HEK293 (cell line): ENCODE results near the gene SLIT1.

Source experiments
- CTCF ChIA-PET: fragments of 350-600 bp; formaldehyde crosslinking; extraction: SDS; loops from one replicate; lab custom pipeline; 2021; ENCODE audit warnings: antibody characterized with exemption; lab: Yijun Ruan, JAX
- POLR2A ChIA-PET: fragments of 300-600 bp; formaldehyde crosslinking; extraction: SDS; loops from one replicate; lab custom pipeline; 2020; ENCODE audit warnings: antibody characterized with exemption, inconsistent platforms; lab: Yijun Ruan, JAX
- H3K27ac ChIP-seq: fragments of 200-500 bp; sonication (Bioruptor generic); 2 replicates; pipeline ENCODE4 v1.5.1; 2014; ENCODE audit warnings: low read depth, low read length, control low read depth, inconsistent platforms; ENCODE audit errors: extremely low read depth
- H3K36me3 ChIP-seq, 2 experiments: fragments of 200-500 bp in 1 of 2; sonication (Bioruptor generic) in 1 of 2; 1 replicate in 1 of 2; 2 replicates in 1 of 2; pipeline ENCODE4 v1.5.1; 2014 to 2017; ENCODE audit warnings: inconsistent platforms in 2 of 2, low read length in 2 of 2; ENCODE audit not compliant: control insufficient read depth in 2 of 2, insufficient read depth in 1 of 2
- H3K4me1 ChIP-seq: fragments of 200-500 bp; sonication (Bioruptor generic); 2 replicates; pipeline ENCODE4 v1.5.1; 2014; ENCODE audit warnings: mild to moderate bottlenecking, low read length, inconsistent platforms; ENCODE audit not compliant: control insufficient read depth, insufficient read depth
- H3K4me3 ChIP-seq: 2 replicates; pipeline ENCODE4 v1.5.1; 2011; ENCODE audit warnings: low read depth, mild to moderate bottlenecking, control low read depth, low read length, moderate library complexity
- H3K9me3 ChIP-seq: fragments of 200-500 bp; sonication (Bioruptor generic); 2 replicates; pipeline ENCODE4 v1.5.1; 2014; ENCODE audit warnings: low read depth, low read length, inconsistent platforms; ENCODE audit not compliant: control insufficient read depth, insufficient read depth
- BCL11A ChIP-seq: fragments of 450-650 bp; formaldehyde crosslinking; IDR thresholded peaks from 2 replicates; pipeline ENCODE4 v1.5.1; 2016; ENCODE audit warnings: low read depth, missing biosample characterization, missing genetic modification characterization
- CTCF ChIP-seq: fragments of 450-650 bp; formaldehyde crosslinking; IDR thresholded peaks from 2 replicates; pipeline ENCODE4 v1.5.1; 2016; ENCODE audit warnings: missing biosample characterization, missing genetic modification characterization
- ELK4 ChIP-seq: IDR thresholded peaks from 2 replicates; pipeline ENCODE4 v1.6.1; 2011; ENCODE audit warnings: mild to moderate bottlenecking, low read depth, low read length, borderline replicate concordance
- IKZF3 ChIP-seq: fragments of 450-650 bp; IDR thresholded peaks from 2 replicates; pipeline ENCODE4 v1.5.0; 2018; ENCODE audit warnings: missing biosample characterization, mild to moderate bottlenecking, missing genetic modification characterization, moderate library complexity
- MYNN ChIP-seq: fragments of 450-650 bp; formaldehyde crosslinking; IDR thresholded peaks from 2 replicates; pipeline ENCODE4 v1.5.1; 2016; ENCODE audit warnings: missing biosample characterization, missing genetic modification characterization, borderline replicate concordance
- MZF1 ChIP-seq: fragments of 450-650 bp; formaldehyde crosslinking; IDR thresholded peaks from 2 replicates; pipeline ENCODE4 v1.5.1; 2017; ENCODE audit warnings: missing biosample characterization, missing genetic modification characterization, borderline replicate concordance
- ZBTB26 ChIP-seq: fragments of 450-650 bp; formaldehyde crosslinking; optimal IDR thresholded peaks from 2 replicates; pipeline ENCODE3; 2016; ENCODE audit warnings: missing biosample characterization, mild to moderate bottlenecking, missing genetic modification characterization
- ZFHX2 ChIP-seq: fragments of 450-650 bp; formaldehyde crosslinking; conservative IDR thresholded peaks from 2 replicates; pipeline ENCODE4 v1.5.1; 2016; ENCODE audit warnings: missing biosample characterization, missing genetic modification characterization
- ZNF2 ChIP-seq: fragments of 450-650 bp; formaldehyde crosslinking; IDR thresholded peaks from 2 replicates; pipeline ENCODE4 v1.5.1; 2016; ENCODE audit warnings: missing biosample characterization, missing genetic modification characterization
- ZNF223 ChIP-seq: fragments of 450-650 bp; formaldehyde crosslinking; IDR thresholded peaks from 2 replicates; pipeline ENCODE4 v1.5.1; 2016; ENCODE audit warnings: missing biosample characterization, missing genetic modification characterization
- ZNF239 ChIP-seq: fragments of 450-650 bp; formaldehyde crosslinking; IDR thresholded peaks from 2 replicates; pipeline ENCODE4 v1.5.1; 2016; ENCODE audit warnings: missing biosample characterization, missing genetic modification characterization
- ZNF341 ChIP-seq: fragments of 450-650 bp; formaldehyde crosslinking; IDR thresholded peaks from 2 replicates; pipeline ENCODE4; 2016; ENCODE audit warnings: low read depth, missing biosample characterization, missing genetic modification characterization
- ZNF394 ChIP-seq: fragments of 450-650 bp; formaldehyde crosslinking; IDR thresholded peaks from 2 replicates; pipeline ENCODE4 v1.5.1; 2016; ENCODE audit warnings: missing biosample characterization, missing genetic modification characterization, mild to moderate bottlenecking, moderate library complexity, borderline replicate concordance
- ZNF433 ChIP-seq: fragments of 450-650 bp; formaldehyde crosslinking; IDR thresholded peaks from 2 replicates; pipeline ENCODE4 v1.5.1; 2016; ENCODE audit warnings: missing biosample characterization, missing genetic modification characterization, low read depth
- ZNF48 ChIP-seq: fragments of 450-650 bp; formaldehyde crosslinking; IDR thresholded peaks from 2 replicates; pipeline ENCODE4 v1.5.1; 2016; ENCODE audit warnings: missing biosample characterization, missing genetic modification characterization
- ZNF521 ChIP-seq: fragments of 450-650 bp; formaldehyde crosslinking; IDR thresholded peaks from 2 replicates; pipeline ENCODE4 v1.5.1; 2017; ENCODE audit warnings: missing biosample characterization, mild to moderate bottlenecking, missing genetic modification characterization
- ZNF555 ChIP-seq: fragments of 450-650 bp; formaldehyde crosslinking; conservative IDR thresholded peaks from 2 replicates; pipeline ENCODE4 v1.5.1; 2017; ENCODE audit warnings: missing biosample characterization, mild to moderate bottlenecking, missing genetic modification characterization, inconsistent platforms
- ZNF639 ChIP-seq: fragments of 450-650 bp; formaldehyde crosslinking; IDR thresholded peaks from 2 replicates; pipeline ENCODE4 v1.5.1; 2016; ENCODE audit warnings: missing biosample characterization, missing genetic modification characterization
- ZNF658 ChIP-seq: fragments of 450-650 bp; formaldehyde crosslinking; IDR thresholded peaks from 2 replicates; pipeline ENCODE4; 2016; ENCODE audit warnings: missing biosample characterization, missing genetic modification characterization
- ZNF692 ChIP-seq: fragments of 450-650 bp; formaldehyde crosslinking; IDR thresholded peaks from 2 replicates; pipeline ENCODE4 v1.5.1; 2016; ENCODE audit warnings: missing biosample characterization, missing genetic modification characterization
- ZSCAN16 ChIP-seq: fragments of 450-650 bp; formaldehyde crosslinking; IDR thresholded peaks from 2 replicates; pipeline ENCODE4 v1.5.1; 2016; ENCODE audit warnings: missing biosample characterization, missing genetic modification characterization
- ZSCAN30 ChIP-seq: fragments of 450-650 bp; IDR thresholded peaks from 2 replicates; pipeline ENCODE4 v1.5.1; 2018; ENCODE audit warnings: missing biosample characterization, mild to moderate bottlenecking, missing genetic modification characterization, moderate library complexity

The SLIT1 gene

GRCh38 chr10:97038688-97039087 lies 147.1 kb downstream of the SLIT1 start:
- ChIA-PET POLR2A (no interaction called here), CTCF (interaction anchor here (0.5 to 5.6 kb wide), 9 partner anchors 12 to 701 kb away, joined by 3 to 73 read pairs (median 5); no protein-coding TSS in a partner anchor)
- Histone ChIP-seq H3K4me1 (no peaks in the 10 kb centered on the region), H3K27ac (no peak overlapping the region), H3K36me3 (no peaks in the 10 kb centered on the region), H3K9me3 (no peaks in the 10 kb centered on the region), H3K4me3 (no peak overlapping the region)
- no peak for TF ChIP-seq ZSCAN16 (tag by site-specific recombination)
- no peak for TF ChIP-seq BCL11A (tag by site-specific recombination)
- TF ChIP-seq ZNF223 (tag by site-specific recombination) = no peak
- TF ChIP-seq ZNF433 (tag by site-specific recombination) = no peak

- Histone ChIP-seq H3K4me3 (no peak overlapping the region), H3K9me3 (no peaks in the 10 kb centered on the region), H3K27ac (no peak overlapping the region), H3K36me3 (no peaks in the 10 kb centered on the region), H3K4me1 (no peaks in the 10 kb centered on the region)
- CTCF ChIA-PET = interaction anchor here (0.6 to 5.6 kb wide), 36 partner anchors 8 to 700 kb away, joined by 3 to 73 read pairs (median 4); no protein-coding TSS in a partner anchor
- POLR2A ChIA-PET = interaction anchor here (0.6 kb wide), 1 partner anchor 14 kb away, joined by 4 read pairs; no protein-coding TSS in a partner anchor
- TF ChIP-seq IKZF3 (tag by site-specific recombination) (peak; percentile 98), ZNF48 (tag by site-specific recombination) (no peak), ZNF555 (tag by site-specific recombination) (no peak), ZNF239 (tag by site-specific recombination) (no peak), ZNF2 (tag by site-specific recombination) (peak; percentile 72), MZF1 (tag by site-specific recombination) (peak; percentile 83), ZNF692 (tag by site-specific recombination) (peak; percentile 64), ZBTB26 (tag by site-specific recombination) (peak; percentile 9), ZNF341 (tag by site-specific recombination) (peak; percentile 99), ZFHX2 (tag by site-specific recombination) (peak; percentile 83), MYNN (tag by site-specific recombination) (no peak), ZNF639 (tag by site-specific recombination) (0 out of 2 replicates have a peak, but pooled peaks have one; percentile 36), ZSCAN30 (tag by site-specific recombination) (0 out of 2 replicates have a peak, but pooled peaks have one; percentile 14), CTCF (tag by site-specific recombination) (peak; percentile 96), ELK4 (no peak), ZNF658 (no peak), ZNF394 (tag by site-specific recombination) (peak; percentile 59; the same call in 1 of the 2 replicates), ZNF521 (no peak)
Observed at GRCh38 chr10:97037365-97038361, 148.1 kb downstream of the SLIT1 start.
